Inflammatory macrophage (primary cell): ENCODE results near the gene TSPAN9.

ENCODE experiments used
- DNase-seq, 2 donors: peaks; one replicate each; pipeline ENCODE4 v3.0.0-alpha.2; 2020 to 2022

TSPAN9 gene

GRCh38 chr12:3142386-3142785, 65.2 kb downstream of the TSPAN9 start:
- DNase-seq, result no peak

- DNase-seq, result no peak
These were observed 67.3 kb downstream of the TSPAN9 start for GRCh38 chr12:3144495-3144894.

- no peak for DNase-seq
These were observed 67.9 kb downstream of the TSPAN9 start for GRCh38 chr12:3145033-3145432.

- no peak for DNase-seq
These were observed 68.5 kb downstream of the TSPAN9 start for GRCh38 chr12:3145546-3146310.

- DNase-seq, result no peak
These were observed 70.1 kb downstream of the TSPAN9 start for GRCh38 chr12:3147260-3147659.

- DNase-seq, result no peak
These were observed 71.3 kb downstream of the TSPAN9 start for GRCh38 chr12:3148366-3149000.

- DNase-seq, result no peak
These were observed 72.5 kb downstream of the TSPAN9 start for GRCh38 chr12:3149515-3150307.

- no peak for DNase-seq
These were observed 73.1 kb downstream of the TSPAN9 start for GRCh38 chr12:3150308-3150670.

GRCh38 chr12:3150931-3151835, 74.0 kb downstream of the TSPAN9 start:
- no peak for DNase-seq

- DNase-seq, result no peak
These were observed 74.9 kb downstream of the TSPAN9 start for GRCh38 chr12:3152011-3152511.

- no peak for DNase-seq
These were observed 75.7 kb downstream of the TSPAN9 start for GRCh38 chr12:3152892-3153291.

GRCh38 chr12:3154006-3154405, 76.8 kb downstream of the TSPAN9 start:
- no peak for DNase-seq

GRCh38 chr12:3155702-3156370, 78.7 kb downstream of the TSPAN9 start:
- DNase-seq, result no peak

GRCh38 chr12:3157581-3158323, 80.6 kb downstream of the TSPAN9 start:
- no peak for DNase-seq

GRCh38 chr12:3158851-3159465, 81.8 kb downstream of the TSPAN9 start:
- no peak for DNase-seq

- DNase-seq, result no peak
These were observed 82.9 kb downstream of the TSPAN9 start for GRCh38 chr12:3160081-3160480.

GRCh38 chr12:3161861-3162260, 84.7 kb downstream of the TSPAN9 start:
- no peak for DNase-seq

GRCh38 chr12:3164454-3165077, 87.4 kb downstream of the TSPAN9 start:
- DNase-seq, result no peak

GRCh38 chr12:3165078-3165980, 88.2 kb downstream of the TSPAN9 start:
- DNase-seq, result no peak
